K562 (cell line): ENCODE data around the gene CCDC137. TPM values are rescaled to one million over a fixed set of nuclear protein-coding genes. Genes with fewer than 3 reads are reported as not detected.

Source experiments
- ATAC-seq: fragments of 200-7000 bp; cut with Tn5 transposase; 3 replicates; pipeline ENCODE4 v1.9.1; 2020; ENCODE audit warnings: moderate library complexity
- BruUV-seq: library from RNA; stranded (reverse); fragments of 400-500 nt; replicated peaks from 2 replicates; lab custom pipeline; 2021; lab: Mats Ljungman, UMichigan
- CTCF ChIA-PET: fragments of 300-600 bp; formaldehyde crosslinking; extraction: SDS; loops from one replicate; lab custom pipeline; 2021; ENCODE audit warnings: low intra/inter-chr PET ratio; lab: Yijun Ruan, JAX
- POLR2A ChIA-PET: fragments of 300-600, 350-650 bp; sonication (Branson Sonifier 250); formaldehyde crosslinking; extraction: SDS; loops from one replicate; lab custom pipeline; 2021; ENCODE audit warnings: antibody characterized with exemption, inconsistent platforms; lab: Yijun Ruan, JAX
- DNase-seq, 4 experiments: peaks; one replicate each; pipeline versions ENCODE4 v3.0.0 to v3.0.0-alpha.2; 2011 to 2018; ENCODE audit warnings: low spot score in 3 of 4, mixed read lengths in 3 of 4; ENCODE audit errors: extremely low read depth in 1 of 4
- FAIRE-seq: peaks from 2 replicates; lab custom pipeline; 2011; peaks lifted over from hg19 to GRCh38; lab: Jason Lieb, UNC
- H2AFZ ChIP-seq: 2 replicates; pipeline ENCODE4 v1.6.0; 2011; ENCODE audit warnings: low read depth, low read length, control low read depth, inconsistent platforms
- H3K27ac ChIP-seq: fragments of 200-600 bp; 3 replicates; pipeline ENCODE4 v1.8.0; 2011; ENCODE audit warnings: low read depth, mild to moderate bottlenecking, control low read depth, inconsistent platforms, low read length, moderate library complexity, mixed read lengths; ENCODE audit errors: extremely low read depth
- H3K27me3 ChIP-seq, 2 experiments: fragments of 300-600 bp in 1 of 2; 2 replicates in 1 of 2; 3 replicates in 1 of 2; pipeline versions ENCODE4 v1.6.0 to v1.8.0; 2011; ENCODE audit warnings: inconsistent platforms in 2 of 2, low read length in 2 of 2, mild to moderate bottlenecking in 1 of 2, mixed read lengths in 1 of 2, moderate library complexity in 1 of 2; ENCODE audit not compliant: control insufficient read depth in 2 of 2, insufficient read depth in 2 of 2
- H3K36me3 ChIP-seq: fragments of 300-600 bp; 3 replicates; pipeline ENCODE4 v1.8.0; 2011; ENCODE audit warnings: mild to moderate bottlenecking, low read length, inconsistent platforms; ENCODE audit not compliant: control insufficient read depth, insufficient read depth
- H3K4me1 ChIP-seq, 2 experiments: fragments of 200-600 bp in 1 of 2; replicated peaks in 1 of 2; 2 replicates in 1 of 2; 3 replicates in 1 of 2; pipeline versions ENCODE4 v1.5.1 to v1.8.0; 2011; ENCODE audit warnings: inconsistent platforms in 2 of 2, low read length in 2 of 2, mild to moderate bottlenecking in 1 of 2, mixed read lengths in 1 of 2, moderate library complexity in 1 of 2; ENCODE audit not compliant: control insufficient read depth in 2 of 2, insufficient read depth in 2 of 2
- H3K4me2 ChIP-seq: 2 replicates; pipeline ENCODE4 v1.6.1; 2011; ENCODE audit warnings: low read length, control low read depth, inconsistent platforms, mixed read lengths; ENCODE audit not compliant: insufficient read depth
- H3K4me3 ChIP-seq: fragments of 200-600 bp; sonication (generic), shearing (Covaris generic); 2 replicates; pipeline ENCODE4 v1.5.1; 2016; ENCODE audit warnings: control low read depth, inconsistent platforms
- H3K79me2 ChIP-seq: fragments of 200-600 bp; 3 replicates; pipeline ENCODE4 v1.8.0; 2011; ENCODE audit warnings: low read length, inconsistent platforms; ENCODE audit not compliant: control insufficient read depth, insufficient read depth
- H3K9ac ChIP-seq, 2 experiments: 2 replicates each; pipeline versions ENCODE4 v1.6.0 to v1.6.1; 2011; ENCODE audit warnings: low read depth in 2 of 2, low read length in 2 of 2, control low read depth in 1 of 2, inconsistent platforms in 1 of 2, mild to moderate bottlenecking in 1 of 2, mixed read lengths in 1 of 2; ENCODE audit not compliant: insufficient read depth in 1 of 2
- H3K9me1 ChIP-seq: one replicate; pipeline ENCODE4 v1.6.0; 2011; ENCODE audit warnings: inconsistent platforms, mild to moderate bottlenecking, low read length, moderate library complexity; ENCODE audit not compliant: control insufficient read depth, insufficient read depth
- H3K9me3 ChIP-seq: replicated peaks from 2 replicates; pipeline ENCODE4 v1.5.1; 2011; ENCODE audit warnings: low read depth, low read length, inconsistent platforms; ENCODE audit not compliant: control insufficient read depth, insufficient read depth
- H4K20me1 ChIP-seq: replicated peaks from 2 replicates; pipeline ENCODE4 v1.6.1; 2011; ENCODE audit warnings: low read length, inconsistent platforms, mixed read lengths; ENCODE audit not compliant: control insufficient read depth, insufficient read depth
- EGR1 ChIP-seq: fragments of 450-650 bp; conservative IDR thresholded peaks from 2 replicates; pipeline ENCODE4 v1.6.1; 2017; ENCODE audit warnings: mild to moderate bottlenecking
- MXI1 ChIP-seq: IDR thresholded peaks from 2 replicates; pipeline ENCODE4 v1.6.1; 2011; ENCODE audit warnings: low read depth, mild to moderate bottlenecking, improper control_type of control experiment, low read length
- NEUROD1 ChIP-seq: fragments of 150-350 bp; IDR thresholded peaks from 2 replicates; pipeline ENCODE4 v1.6.1; 2014; ENCODE audit warnings: borderline replicate concordance, low read length, low read depth; ENCODE audit not compliant: partially characterized antibody
- PHB2 ChIP-seq: fragments of 450-650 bp; IDR thresholded peaks from 2 replicates; pipeline ENCODE4 v1.6.1; 2017; ENCODE audit warnings: low read depth
- POLR2A ChIP-seq: fragments of 450-650 bp; conservative IDR thresholded peaks from 2 replicates; pipeline ENCODE4 v1.6.1; 2016
- POLR2G ChIP-seq: fragments of 200-400 bp; formaldehyde crosslinking; IDR thresholded peaks from 2 replicates; pipeline ENCODE4 v1.6.1; 2017; ENCODE audit warnings: low read depth, mild to moderate bottlenecking, antibody characterized with exemption, low read length, moderate library complexity
- STAG1 ChIP-seq: sonication (generic); formaldehyde crosslinking; IDR thresholded peaks from 2 replicates; pipeline ENCODE4 v1.5.0; 2020; ENCODE audit warnings: missing genetic modification reagents, borderline replicate concordance
- TBL1XR1 ChIP-seq, 2 experiments: IDR thresholded peaks; 2 replicates each; pipeline ENCODE4 v1.6.1; 2012; ENCODE audit warnings: improper control_type of control experiment in 2 of 2, low read length in 2 of 2, mild to moderate bottlenecking in 1 of 2
- ZBTB49 ChIP-seq: sonication (generic); formaldehyde crosslinking; IDR thresholded peaks from 2 replicates; pipeline ENCODE4 v1.8.0; 2022; ENCODE audit warnings: missing genetic modification reagents, mild to moderate bottlenecking, borderline replicate concordance
- ZFP91 ChIP-seq: sonication (generic); formaldehyde crosslinking; IDR thresholded peaks from 2 replicates; pipeline ENCODE4 v1.8.0; 2022; ENCODE audit warnings: mild to moderate bottlenecking, missing genetic modification reagents
- WGBS: fragments of 100-300 bp; shearing (Covaris generic); methylation state at CpG from one replicate; pipeline ENCODE4 v1.1.6; 2016; ENCODE audit warnings: low coverage, mixed read lengths; ENCODE audit not compliant: insufficient coverage; ENCODE audit errors: missing lambda C conversion rate; 5-methylcytosine and 5-hydroxymethylcytosine counted together
- in situ Hi-C: fragments of 300-500 bp; cut with MboI; formaldehyde crosslinking; loops from 4 replicates; pipeline ENCODE4 v1.15.0; 2018; ENCODE audit warnings: inconsistent platforms, mixed read lengths
- intact Hi-C: fragments of 100-400 bp; cut with micrococcal nuclease; formaldehyde crosslinking; loops from 2 replicates; pipeline ENCODE4 v1.14.2; 2022
- polyA plus RNA-seq, 8 experiments: library from polyadenylated mRNA; depleted of rRNA in 4 of 8; stranded (reverse) in 5 of 8; unstranded in 3 of 8; fragments of >200 nt; fragmentation: Nextera tagmentation in 2 of 8; fragmentation: Illumina TruSeq in 1 of 8; extraction: Ambion mirVana in 2 of 8; extraction: Trizol in 1 of 8; gene quantifications; 2 replicates each; pipeline versions ENCODE4 v1.2.1 to v1.2.3, GENCODE V29; 2011 to 2014; ENCODE audit warnings: inconsistent platforms in 1 of 8, missing spikeins in 1 of 8
- total RNA-seq, 7 experiments: library from RNA; depleted of rRNA in 6 of 7; stranded (reverse); fragments of >200 nt in 6 of 7; fragmentation: Illumina TruSeq in 2 of 7; extraction: Trizol in 2 of 7; gene quantifications; 2 replicates each; pipeline versions ENCODE4 v1.2.1 to v1.2.3, GENCODE V29; 2011 to 2021; ENCODE audit warnings: low replicate concordance in 1 of 7
- TF ChIP-seq, protein P1 (sequence below): sonication (generic); formaldehyde crosslinking; IDR thresholded peaks from 2 replicates; pipeline ENCODE4 v1.8.0; 2022; ENCODE audit warnings: mild to moderate bottlenecking, low read depth, missing genetic modification reagents
- TF ChIP-seq, protein P2 (sequence below): sonication (generic); formaldehyde crosslinking; IDR thresholded peaks from 2 replicates; pipeline ENCODE4 v1.8.0; 2022; ENCODE audit warnings: mild to moderate bottlenecking, missing genetic modification reagents, borderline replicate concordance
- TF ChIP-seq, protein P3 (sequence below), 2 experiments: fragments of 450-650 bp in 1 of 2; sonication (generic) in 1 of 2; formaldehyde crosslinking in 1 of 2; IDR thresholded peaks in 1 of 2; conservative IDR thresholded peaks in 1 of 2; 2 replicates each; pipeline versions ENCODE4 v1.6.1 to v1.8.1; 2016 to 2023; ENCODE audit warnings: mild to moderate bottlenecking in 2 of 2, moderate library complexity in 2 of 2, inconsistent platforms in 1 of 2, missing genetic modification reagents in 1 of 2

The CCDC137 gene
- total and polyA plus RNA-seq, 9 of the 15 experiments (the other 6 are each of a cell fraction or from before 2014, with no cell fraction given): 2.3 to 68.1 (median 38.3) TPM

DNA sequence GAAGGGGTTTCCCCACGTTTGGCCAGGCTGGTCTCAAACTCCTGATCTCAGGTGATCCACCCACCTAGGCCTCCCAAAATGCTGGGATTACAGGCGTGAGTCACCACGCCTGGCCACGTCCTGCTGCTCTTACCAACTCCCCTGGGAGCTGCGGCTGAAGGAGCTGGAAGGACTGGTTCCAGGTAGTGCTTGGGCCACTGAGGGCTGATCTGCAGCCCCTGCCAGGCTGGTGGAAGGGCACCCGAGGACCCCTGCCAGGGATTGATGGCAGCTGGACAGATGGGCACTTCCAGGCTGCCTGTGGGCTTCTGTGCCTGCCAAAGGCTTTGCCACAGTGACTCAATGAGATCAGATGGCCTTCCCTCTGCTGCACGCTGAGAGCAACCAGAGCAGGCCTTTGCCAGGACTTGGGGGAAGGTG is 2.5 kb upstream of the CCDC137 start:
- ATAC-seq (no peak), FAIRE-seq (no peak), DNase-seq (peak in 1 of 4 experiments; percentile 32)
- in situ Hi-C loops (no loop called here), intact Hi-C loops (no loop called here)
- WGBS: 62% methylated on average over 5 of the region's 7 CpGs
- BruUV-seq: no TSS peak
- no peak overlapping the region for H2AFZ ChIP-seq
- H3K9me1 ChIP-seq: no peaks in the 10 kb centered on the region
- ChIA-PET CTCF (no interaction called here), POLR2A (interaction anchor here (0.6 to 2.3 kb wide), 6 partner anchors 9 to 38 kb away, joined by 3 to 8 read pairs (median 4); partner anchors contain the start of genes NPLOC4 and TSPAN10)
- H3K27ac ChIP-seq: peak overlapping the region; percentile 75
- peaks cover 36 to 61% of the 10 kb centered on the region in 2 experiments for H3K4me1 ChIP-seq
- no peaks in the 10 kb centered on the region for H3K9me3 ChIP-seq
- no peak overlapping the region for H3K4me2 ChIP-seq
- H4K20me1 ChIP-seq: no peaks in the 10 kb centered on the region
- no peaks in the 10 kb centered on the region for H3K27me3 ChIP-seq
- H3K9ac ChIP-seq: peak overlapping the region; percentile 36 to 80; a peak in 3 of 4 replicates
- peaks cover 49% of the 10 kb centered on the region for H3K79me2 ChIP-seq
- H3K4me3 ChIP-seq: no peak overlapping the region
- H3K36me3 ChIP-seq: peaks cover 32% of the 10 kb centered on the region
- TF ChIP-seq TBL1XR1 (IDR thresholded peaks at IDR 0.05; ENCODE audit: low read length in 2 of 2) (no peak), POLR2G (peak; percentile 44; the same call in 1 of the 2 replicates), POLR2A (0 out of 2 replicates have a peak, but pooled peaks have one; percentile 12), STAG1 (CRISPR knock-in tag) (no peak), EGR1 (peak; percentile 49), ZFP91 (CRISPR knock-in tag) (0 out of 2 replicates have a peak, but pooled peaks have one; percentile 26), ZBTB49 (CRISPR knock-in tag) (no peak), PHB2 (no peak), NEUROD1 (no peak), MXI1 (no peak)
- TF ChIP-seq, protein P1, sequence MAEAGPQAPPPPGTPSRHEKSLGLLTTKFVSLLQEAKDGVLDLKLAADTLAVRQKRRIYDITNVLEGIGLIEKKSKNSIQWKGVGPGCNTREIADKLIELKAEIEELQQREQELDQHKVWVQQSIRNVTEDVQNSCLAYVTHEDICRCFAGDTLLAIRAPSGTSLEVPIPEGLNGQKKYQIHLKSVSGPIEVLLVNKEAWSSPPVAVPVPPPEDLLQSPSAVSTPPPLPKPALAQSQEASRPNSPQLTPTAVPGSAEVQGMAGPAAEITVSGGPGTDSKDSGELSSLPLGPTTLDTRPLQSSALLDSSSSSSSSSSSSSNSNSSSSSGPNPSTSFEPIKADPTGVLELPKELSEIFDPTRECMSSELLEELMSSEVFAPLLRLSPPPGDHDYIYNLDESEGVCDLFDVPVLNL (CRISPR knock-in tag): 0 out of 2 replicates have a peak, but pooled peaks have one; percentile 25
- TF ChIP-seq, protein P2, sequence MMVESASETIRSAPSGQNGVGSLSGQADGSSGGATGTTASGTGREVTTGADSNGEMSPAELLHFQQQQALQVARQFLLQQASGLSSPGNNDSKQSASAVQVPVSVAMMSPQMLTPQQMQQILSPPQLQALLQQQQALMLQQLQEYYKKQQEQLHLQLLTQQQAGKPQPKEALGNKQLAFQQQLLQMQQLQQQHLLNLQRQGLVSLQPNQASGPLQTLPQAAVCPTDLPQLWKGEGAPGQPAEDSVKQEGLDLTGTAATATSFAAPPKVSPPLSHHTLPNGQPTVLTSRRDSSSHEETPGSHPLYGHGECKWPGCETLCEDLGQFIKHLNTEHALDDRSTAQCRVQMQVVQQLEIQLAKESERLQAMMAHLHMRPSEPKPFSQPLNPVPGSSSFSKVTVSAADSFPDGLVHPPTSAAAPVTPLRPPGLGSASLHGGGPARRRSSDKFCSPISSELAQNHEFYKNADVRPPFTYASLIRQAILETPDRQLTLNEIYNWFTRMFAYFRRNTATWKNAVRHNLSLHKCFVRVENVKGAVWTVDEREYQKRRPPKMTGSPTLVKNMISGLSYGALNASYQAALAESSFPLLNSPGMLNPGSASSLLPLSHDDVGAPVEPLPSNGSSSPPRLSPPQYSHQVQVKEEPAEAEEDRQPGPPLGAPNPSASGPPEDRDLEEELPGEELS (CRISPR knock-in tag): 0 out of 2 replicates have a peak, but pooled peaks have one; percentile 25
- TF ChIP-seq, protein P3, sequence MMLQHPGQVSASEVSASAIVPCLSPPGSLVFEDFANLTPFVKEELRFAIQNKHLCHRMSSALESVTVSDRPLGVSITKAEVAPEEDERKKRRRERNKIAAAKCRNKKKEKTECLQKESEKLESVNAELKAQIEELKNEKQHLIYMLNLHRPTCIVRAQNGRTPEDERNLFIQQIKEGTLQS (IDR thresholded peaks at IDR 0.05): peak; percentile 29; the same call in 1 of the 2 replicates
- TF ChIP-seq, protein P3 (CRISPR knock-in tag; conservative IDR thresholded peaks at IDR 0.05): no peak
